HG02852 (cell line): ENCODE results near the gene SPAG17.
"Not testable (repeated sequence)": the region's sequence is repeated elsewhere in the genome, so short reads cannot be mapped to it uniquely, and the experiment has no call there.

Source experiments
- ATAC-seq: cut with Tn5 transposase; IDR thresholded peaks from one replicate; pipeline ENCODE4 v1.9.1; 2021; ENCODE audit warnings: mild to moderate bottlenecking, moderate library complexity; ENCODE audit not compliant: unreplicated experiment

The SPAG17 gene

DNA sequence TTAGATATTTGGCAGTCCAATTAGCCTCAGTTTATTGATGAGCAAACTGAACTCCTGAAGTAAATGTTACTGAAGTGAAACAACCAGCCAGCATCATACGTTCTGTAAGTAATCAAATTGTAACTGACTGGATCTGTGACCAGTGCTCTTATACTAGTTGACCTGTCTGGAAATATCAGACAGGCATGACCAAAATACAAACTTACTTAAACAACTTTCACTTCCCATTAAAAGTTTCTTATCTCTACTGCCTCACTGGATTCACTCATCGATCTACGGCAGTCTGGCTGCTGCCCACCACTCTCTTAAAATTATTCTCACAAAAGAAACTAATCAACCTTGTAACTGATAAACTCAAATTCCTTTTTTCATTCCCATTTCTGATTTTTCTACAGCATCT is 199.1 kb downstream of the SPAG17 start:
- peak; percentile 55 for ATAC-seq

DNA sequence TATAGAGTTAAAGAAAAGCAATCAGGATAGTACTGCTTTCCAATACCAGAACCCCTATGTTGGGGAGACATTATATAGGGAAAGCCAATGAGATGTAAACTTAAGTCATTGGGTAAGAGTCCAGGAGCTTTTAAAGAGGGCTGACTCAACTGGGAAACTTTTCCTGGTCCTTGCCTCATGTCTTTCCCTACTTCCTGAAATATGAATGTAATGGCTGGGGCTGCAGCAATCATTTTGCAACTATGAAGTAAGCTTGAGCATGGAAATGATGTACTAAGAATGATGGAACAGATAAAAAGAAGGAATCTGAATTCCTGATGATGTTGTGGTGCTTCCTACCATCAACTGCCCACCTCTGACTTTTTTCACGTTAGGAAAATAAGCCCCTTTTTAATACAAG is 199.8 kb downstream of the SPAG17 start:
- no peak for ATAC-seq

DNA sequence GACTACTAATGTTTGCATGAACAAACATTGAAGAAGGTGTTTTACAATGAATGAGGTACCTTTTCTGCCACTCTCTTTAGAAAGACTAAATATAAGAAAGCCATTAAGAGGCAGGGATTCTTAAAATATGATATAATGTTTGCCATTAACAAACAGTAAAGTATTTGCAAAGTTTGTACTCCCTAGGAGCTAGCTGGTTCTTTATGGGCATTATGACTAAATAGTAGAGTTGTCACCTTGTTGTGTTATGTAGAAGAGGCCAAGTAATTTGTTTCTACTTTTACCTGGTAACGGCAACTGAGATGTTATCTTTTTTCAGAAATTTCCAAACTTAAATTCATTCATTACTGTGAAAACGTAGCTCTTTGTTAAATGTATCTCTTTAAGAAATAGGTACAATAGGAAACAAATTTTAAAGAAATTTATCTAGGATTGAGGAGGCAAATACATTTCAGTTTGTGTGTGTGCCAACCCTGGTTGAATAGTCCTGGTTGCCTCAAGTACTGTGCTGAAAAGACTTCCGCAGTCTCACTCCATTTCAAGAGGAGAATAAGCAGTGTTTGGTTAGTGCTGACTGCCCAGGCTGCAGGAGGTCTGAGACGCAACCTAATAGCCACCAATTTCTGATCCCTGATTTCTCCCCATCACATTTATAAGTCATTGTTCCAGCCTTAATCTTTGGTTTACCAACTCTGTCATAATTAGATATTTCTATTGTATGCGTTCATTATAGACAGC is 203.4 kb downstream of the SPAG17 start:
- ATAC-seq = no peak

DNA sequence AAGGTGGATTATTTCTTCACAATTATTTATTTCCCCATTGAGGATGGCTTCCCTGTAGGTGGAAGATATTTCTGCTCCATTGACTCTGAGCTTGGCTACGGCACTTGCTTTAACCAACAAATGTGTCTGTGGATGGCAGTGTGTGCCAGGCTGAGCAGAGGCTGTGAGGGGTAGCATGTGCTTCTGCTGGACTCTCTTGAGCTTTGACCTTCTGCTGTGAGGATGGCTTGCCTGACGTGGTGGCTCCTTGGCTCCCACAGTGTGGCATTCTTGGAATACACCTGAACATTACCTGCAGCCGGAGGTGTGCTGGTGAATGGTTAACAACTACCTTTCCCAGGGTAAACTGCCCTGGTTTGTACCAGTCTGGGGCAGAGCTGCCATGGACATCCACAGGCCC is 208.6 kb downstream of the SPAG17 start:
- ATAC-seq = no peak

DNA sequence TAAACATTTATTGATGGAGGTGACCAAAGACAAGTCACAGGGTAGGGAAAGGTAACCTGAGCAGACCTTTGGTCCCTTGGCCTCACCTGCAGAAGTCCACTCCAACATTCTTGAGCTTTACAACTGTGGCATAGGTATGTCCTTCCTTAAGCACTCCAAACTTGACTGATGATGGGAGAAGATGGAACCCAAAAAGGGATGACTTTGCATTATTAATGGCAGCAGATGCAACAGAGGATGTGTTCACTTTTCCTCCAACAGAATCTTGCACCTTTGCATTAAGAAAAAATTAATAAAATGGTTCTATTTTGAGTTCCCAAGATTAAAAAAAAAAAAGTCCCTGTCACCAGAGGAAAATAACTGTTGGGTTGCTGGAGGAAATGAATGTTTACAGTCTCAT is 213.3 kb downstream of the SPAG17 start:
- no peak for ATAC-seq

DNA sequence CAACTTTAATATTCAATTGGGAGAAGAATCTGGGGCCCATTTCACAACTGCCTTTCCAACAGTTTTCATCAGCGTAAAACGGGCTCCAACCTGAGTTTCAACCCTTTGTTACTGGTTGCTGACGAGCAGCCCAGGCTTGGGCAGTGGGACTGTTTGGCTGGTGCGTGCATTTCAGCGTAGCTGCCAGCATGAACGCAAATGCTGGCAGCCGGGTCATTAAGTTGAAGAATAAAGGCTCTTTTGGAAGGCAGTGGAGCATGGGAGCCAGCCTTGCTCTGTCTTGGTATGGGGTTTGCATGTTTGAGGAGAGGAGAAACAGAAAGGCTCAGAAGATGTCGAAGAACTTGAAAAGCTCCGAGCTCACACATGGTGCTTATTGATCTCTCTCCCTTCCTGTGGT is 214.8 kb downstream of the SPAG17 start:
- ATAC-seq = no peak

DNA sequence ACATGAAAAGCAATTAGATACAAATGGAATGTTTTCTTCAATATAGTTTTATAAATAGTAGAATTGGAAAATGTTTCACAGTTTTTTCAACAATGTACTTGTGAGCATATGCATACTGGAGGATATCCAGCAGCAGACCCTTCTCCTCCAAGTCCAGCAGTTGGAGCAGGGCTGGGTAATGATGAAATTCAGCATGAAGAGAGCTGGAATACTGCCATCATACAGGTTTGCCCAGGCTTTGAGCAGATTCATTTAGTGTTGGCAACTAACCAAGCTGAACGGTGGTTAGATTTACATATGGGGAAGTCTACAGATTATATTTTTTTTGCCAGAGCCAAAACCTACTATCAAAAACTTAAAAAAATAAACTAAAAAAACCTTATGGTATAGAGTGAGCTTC is 217.1 kb downstream of the SPAG17 start:
- no peak for ATAC-seq

DNA sequence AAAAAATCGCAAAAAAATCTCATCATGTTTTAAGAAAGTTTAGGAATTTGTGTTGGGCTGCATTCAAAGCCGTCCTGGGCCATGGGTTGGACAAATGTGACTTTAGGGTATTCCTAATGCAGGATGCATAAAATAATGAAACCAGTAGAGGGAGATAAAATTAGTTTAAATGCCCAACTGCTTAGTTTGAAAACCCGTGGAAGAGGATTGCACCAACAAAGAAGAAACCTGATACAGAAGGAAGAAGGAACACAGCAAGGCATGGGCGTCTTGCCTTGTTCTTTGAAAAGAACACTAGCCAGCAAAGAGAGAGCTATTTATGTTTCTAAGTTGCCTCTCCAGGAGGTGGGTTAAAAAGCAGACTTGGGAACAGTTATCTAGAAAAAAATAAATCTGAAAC is 217.6 kb downstream of the SPAG17 start:
- ATAC-seq = no peak

DNA sequence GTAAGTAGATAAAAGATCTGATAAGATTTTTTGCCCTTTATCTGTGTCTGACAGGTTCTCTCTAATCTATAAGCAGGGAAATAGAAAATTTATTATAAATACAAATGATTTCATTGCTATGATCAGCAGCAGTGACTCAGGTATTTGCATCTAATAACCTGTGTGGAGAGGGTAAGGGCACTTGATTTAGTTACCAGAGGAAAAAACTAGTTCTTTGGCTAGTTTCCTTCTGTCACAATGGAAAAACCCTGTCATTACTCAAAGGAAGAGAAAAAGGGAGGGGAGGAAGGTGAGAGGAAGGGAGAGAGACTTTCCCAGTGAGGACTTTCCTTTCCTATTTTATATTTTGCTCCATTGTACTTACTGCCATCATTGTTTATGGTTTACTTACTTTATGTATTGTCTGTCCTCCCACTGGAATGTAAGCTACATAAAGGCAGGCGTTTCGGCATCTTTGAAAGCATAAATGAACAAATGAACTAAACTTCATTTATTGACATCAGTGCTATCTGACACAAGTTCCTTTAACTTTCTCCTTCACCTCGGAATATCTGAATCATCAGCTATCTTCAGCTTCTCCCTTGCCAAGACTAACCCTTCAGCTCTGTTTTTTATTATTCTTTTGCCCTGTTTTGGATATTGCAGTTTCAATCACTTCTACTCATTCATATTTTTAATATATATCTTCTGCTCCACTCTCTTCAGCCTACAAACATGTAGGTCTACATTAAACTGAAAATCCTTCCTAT is 220.6 kb downstream of the SPAG17 start:
- no peak for ATAC-seq

DNA sequence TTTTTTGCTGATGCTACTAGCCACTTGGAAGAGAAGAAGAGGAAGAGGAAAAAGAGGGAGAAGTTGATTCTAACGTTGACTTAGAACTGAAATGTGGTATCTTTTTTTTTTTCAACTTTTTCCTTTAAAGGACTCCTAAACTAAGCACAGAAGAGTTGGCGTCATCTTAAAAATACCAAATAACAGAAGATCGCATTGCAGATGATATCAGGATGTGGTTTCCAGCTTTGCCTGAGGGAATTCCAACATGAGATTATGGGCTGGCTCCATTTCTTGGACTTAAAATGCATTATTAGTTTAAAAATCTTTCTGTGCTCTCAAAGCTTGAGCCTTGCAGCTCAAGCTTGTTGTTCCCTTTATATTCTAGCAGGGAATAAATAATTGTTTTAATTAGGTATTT is 225.7 kb downstream of the SPAG17 start:
- ATAC-seq = no peak

DNA sequence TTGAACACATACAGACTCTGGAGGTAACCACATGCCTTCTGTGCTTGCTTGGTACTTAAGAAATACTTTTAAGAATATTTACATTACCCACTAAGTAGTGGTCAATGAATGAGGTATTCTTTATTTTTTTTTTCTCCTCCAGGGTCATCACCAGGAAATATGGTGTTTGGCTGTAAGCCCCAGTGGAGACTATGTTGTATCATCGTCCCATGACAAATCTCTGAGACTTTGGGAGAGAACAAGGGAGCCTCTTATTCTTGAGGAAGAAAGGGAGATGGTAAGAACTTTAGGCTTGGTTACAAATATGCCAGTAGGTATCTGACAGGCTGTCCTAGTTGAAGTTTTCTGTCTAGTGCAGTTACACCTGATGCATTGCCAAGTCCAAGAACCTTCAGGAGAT is 232.6 kb downstream of the SPAG17 start:
- no peak for ATAC-seq

DNA sequence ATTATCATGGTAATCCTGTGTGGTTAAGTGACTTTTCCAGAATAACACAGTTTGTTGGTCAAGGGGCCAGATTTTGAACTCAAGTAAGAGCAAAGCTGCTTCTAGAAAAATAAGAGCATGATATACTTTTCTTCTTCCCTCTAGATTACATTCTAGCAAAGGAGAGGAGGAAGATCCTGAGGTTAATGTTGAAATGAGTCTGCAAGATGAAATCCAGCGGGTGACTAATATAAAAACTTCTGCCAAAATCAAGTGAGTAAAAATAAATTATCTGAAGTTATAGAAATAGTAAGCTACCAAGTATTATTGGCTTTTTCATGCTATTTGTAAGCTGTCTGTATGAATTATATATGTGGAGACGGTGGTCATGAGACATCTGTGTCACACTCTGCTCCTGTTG is 242.7 kb downstream of the SPAG17 start:
- no peak for ATAC-seq

DNA sequence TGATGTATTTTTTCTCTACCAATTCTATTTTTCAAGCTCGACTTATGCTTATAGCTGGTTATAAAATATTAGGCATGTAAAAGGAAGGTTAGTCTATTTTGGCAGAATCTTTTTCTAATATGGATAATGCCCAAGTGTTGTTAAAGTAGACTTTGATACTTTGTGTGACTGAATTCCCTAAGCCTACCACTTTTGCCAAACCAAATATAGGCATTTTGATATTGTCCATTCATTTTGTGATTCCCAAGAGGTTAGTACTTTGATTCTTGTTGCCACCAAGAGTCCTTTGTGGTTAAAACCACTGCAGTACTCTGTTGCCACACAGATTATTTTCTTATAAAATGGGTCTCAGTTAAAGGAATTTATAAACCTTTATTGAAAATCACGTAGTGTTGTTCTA is 251.3 kb downstream of the SPAG17 start:
- no peak for ATAC-seq

DNA sequence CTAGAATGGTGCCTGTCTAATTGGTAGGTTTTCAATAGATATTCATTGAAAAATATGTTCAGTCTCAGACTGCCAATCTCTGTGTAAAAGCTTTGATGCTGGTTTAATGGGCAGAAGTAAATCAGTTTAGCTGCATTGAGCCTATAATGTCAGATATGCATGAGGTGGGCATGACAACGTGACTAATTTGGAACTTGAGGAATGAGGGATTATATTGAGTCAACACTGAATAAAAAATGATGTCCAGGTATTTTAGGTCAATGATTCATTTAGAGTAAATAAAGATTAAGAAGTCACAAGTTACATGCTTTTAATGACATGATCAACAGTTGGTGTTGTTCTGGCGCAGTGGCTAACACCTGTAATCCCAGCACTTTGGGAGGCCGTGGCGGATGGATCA is 252.5 kb downstream of the SPAG17 start:
- ATAC-seq = no peak

DNA sequence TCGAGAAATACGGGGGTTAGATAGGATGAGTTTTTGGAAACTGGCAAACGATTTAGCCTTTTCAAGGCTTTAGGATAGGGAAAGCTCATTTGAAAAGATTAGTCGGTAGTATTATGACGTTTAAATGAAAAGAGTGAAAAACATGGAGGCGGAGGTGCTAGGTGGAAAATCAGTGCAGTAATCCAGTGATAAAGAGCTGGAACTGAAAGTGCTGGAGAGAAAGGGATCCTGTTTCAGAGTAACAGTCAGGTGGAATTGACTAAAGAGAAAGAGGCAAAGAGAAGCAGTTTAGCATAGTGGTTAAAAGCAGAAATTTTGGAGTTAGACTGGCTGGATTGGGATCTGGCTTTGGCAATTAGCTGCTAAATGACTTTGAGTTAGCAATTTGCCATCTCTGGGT is 254.5 kb downstream of the SPAG17 start:
- ATAC-seq = no peak

DNA sequence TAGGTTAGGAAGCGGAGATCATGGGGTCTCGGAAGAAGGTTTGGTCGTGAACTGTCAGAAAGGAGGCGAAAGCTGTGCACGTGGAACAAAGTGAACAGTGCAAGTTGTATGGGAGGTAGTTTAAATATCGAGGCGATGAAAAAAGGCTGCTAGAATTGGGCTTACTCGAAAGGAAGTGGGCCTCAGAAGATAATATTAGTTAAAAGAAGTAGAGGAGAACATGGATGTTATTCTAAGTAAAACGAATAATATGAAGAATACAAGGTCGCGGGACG is 254.9 kb downstream of the SPAG17 start:
- no peak for ATAC-seq

DNA sequence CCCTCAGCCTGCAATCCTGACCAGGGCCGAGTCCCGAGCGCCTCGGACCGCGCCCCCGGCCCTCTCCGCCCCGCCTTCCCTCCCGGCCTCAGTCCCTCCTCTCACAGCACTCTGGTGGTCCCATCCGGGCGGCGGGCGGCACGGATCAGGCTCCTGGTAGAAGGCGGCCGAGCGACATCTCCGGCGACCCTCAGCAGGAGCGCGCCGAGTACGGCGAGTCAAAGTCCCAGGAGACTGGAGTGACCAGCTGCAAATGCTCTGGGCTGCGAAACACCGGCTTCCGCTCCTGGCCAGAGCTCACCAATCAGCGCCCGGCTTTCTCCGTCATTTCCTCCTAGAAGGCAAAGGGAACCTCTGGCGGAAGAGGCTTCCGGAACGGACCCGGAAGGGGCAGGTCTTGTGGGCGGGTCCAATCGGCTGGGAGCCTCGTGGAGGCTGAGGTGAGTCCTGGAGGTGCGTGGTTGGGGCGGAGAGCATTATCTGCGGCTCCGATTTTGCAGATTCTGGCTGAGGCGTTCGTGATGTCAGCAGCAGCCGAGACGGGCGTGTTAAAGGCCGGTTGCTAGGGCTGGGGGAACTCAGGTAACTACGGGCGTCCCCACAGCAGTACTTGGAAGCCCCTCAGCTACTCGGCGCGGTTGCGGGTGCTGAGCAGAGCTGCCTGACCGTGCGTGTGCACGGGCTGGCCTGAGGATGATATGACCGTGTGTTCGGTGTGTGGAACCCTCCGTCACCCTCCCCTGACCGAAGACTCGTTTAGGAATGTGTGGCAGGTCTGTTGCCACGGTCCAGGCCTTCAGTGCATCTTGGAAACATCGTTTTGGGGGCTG is 255.5 kb downstream of the SPAG17 start, which contains the start of the genes GDAP2 and WDR3:
GDAP2 (minus strand) TSS at position 279 of the 830 bp plus-strand sequence. CDS start 9,264 bp downstream, outside the sequence.
WDR3 (plus strand) TSS at position 397 of the 830 bp plus-strand sequence. CDS start 3,581 bp downstream, outside the sequence.
- peak; percentile 95 for ATAC-seq

DNA sequence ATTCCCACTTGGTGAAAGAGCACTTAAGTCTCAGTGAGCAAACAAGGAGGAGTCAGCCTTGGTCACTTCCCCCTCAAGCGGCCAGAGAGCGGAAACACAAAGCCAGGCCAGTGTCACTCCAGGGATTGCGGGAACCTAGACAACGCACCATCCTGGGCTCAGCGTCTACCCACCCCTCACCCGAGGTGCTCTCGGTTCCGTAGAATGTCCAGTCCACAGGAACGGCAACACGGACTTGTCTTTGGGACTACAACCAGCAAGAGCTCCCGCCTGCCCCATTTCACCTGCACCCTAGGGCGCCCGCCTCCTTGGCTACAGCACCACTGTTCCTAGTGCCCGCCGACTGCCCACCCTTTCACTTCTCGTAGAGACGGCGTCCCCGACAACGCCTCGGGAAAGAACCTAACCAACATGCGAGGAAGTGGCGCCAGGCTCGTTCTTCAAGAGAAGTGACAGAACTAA is 256.1 kb downstream of the SPAG17 start:
- peak; percentile 32 for ATAC-seq

DNA sequence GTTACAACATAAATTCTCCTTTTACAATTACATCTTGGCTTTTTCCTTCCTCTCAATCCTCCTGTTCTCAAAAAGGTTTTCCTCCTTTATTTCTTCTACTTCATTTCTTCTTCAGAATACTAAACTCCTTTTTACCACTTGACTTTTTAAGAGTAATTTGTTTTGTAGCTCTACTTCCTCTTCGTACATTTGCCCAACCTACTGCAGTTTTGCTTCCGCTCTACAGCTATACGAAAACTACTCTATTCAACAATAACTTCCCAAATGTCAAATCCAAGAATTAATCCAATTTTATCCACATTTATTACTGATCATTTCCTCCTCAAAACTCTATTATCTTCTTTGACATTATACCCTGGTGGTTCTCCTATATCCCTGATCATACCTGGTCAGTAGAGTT is 259.0 kb downstream of the SPAG17 start:
- no peak for ATAC-seq

DNA sequence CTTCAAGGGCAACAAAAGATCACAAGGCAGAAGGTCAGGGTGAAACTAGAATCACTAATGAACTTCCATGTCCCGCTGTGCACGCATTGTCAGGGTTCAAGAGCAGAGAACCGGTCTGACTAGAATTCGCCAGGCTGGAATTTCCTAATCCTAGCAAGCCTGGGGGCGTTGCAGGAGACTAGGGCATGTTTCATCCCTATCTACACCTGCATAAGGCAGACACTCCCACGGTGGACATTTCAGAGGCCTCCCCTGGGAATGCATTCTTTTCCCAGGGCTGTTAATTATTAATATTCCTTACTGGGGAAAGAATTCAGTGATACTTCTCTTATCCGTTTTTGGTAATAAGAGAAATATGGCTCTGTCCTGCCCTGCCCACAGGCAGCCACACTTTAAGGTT is 262.3 kb downstream of the SPAG17 start:
- not testable (repeated sequence) for ATAC-seq

DNA sequence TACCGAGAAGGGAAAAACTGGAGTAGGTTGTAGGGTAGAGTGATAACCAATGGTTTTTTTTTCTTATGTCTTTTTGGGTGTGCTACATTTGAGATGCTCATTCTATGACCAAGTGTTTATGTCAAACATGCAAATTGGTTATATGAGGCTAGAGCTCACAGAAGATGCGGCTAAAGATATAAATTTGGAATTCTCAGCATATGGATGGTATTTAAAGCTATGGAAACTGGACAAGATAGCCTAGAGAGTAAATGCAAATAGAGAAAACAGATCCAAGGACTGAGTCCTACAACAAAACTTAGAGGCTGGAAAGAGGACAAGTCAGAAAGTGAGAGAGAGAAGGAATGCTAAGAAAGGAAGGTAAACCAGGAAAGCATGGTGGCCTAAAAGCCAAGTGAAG is 263.0 kb downstream of the SPAG17 start:
- ATAC-seq = no peak

DNA sequence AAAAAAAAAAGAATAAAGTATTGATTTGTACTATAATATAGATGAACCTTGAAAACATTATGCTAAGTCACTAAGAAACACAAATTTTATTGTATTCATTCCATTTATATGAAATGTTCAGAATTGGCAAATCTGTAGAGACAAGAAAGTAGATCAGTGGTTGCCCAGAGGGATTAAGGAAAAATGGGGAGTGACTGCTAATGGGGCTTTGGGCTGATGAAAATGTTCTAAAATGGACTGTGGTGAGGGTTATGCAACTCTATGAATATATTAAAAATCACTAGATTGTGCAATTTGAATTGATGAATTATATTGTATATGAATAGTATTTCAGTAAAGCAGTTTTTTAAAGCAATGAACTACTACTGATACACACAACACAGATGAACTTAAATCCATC is 265.7 kb downstream of the SPAG17 start:
- no peak for ATAC-seq
